Activated CD4-positive, alpha-beta T cell treated with anti-CD3 and anti-CD28 coated beads, Interleukin-2, amount 50 U/mL, for 24 hours (primary cell): ENCODE results near the gene ZNF473.
"Not testable (repeated sequence)": the region's sequence is repeated elsewhere in the genome, so short reads cannot be mapped to it uniquely, and the experiment has no call there.

Experiments used
- DNase-seq, 2 donors: peaks; one replicate each; pipeline ENCODE4 v3.0.0-alpha.2; 2020; ENCODE audit warnings: low read depth in 1 of 2, low spot score in 1 of 2

ZNF473 gene

GRCh38 chr19:50047671-50048070 is 21.9 kb downstream of the ZNF473 start:
- DNase-seq: no peak

- peak; percentile 61 to 76 for DNase-seq
Observed at GRCh38 chr19:50050406-50051227, 24.8 kb downstream of the ZNF473 start.

- DNase-seq: not testable (repeated sequence)
Observed at GRCh38 chr19:50051228-50051895, 25.6 kb downstream of the ZNF473 start.

DNA sequence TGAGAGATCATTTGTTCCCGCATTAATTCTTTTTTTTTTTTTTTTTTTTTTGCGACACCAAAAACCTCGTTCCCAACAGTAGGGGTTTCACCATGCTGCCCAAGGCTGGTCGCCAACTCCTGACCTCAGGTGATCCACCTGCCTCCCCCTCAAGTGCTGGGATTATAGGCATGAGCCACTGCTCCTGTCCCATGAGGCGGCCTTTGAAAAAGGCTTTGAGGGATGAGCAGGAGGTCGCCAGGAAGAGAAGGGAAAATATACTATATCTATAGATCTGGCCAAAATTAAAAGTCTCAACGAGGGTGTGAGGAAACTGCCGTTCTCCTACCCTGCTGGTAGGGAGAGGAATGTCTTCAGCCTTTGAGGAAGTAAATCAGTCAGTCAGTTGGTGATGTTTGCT is 26.2 kb downstream of the ZNF473 start:
- DNase-seq: no peak

- no peak for DNase-seq
Observed at GRCh38 chr19:50053119-50053518, 27.3 kb downstream of the ZNF473 start.

GRCh38 chr19:50058425-50058824 is 32.6 kb downstream of the ZNF473 start:
- no peak for DNase-seq

DNA sequence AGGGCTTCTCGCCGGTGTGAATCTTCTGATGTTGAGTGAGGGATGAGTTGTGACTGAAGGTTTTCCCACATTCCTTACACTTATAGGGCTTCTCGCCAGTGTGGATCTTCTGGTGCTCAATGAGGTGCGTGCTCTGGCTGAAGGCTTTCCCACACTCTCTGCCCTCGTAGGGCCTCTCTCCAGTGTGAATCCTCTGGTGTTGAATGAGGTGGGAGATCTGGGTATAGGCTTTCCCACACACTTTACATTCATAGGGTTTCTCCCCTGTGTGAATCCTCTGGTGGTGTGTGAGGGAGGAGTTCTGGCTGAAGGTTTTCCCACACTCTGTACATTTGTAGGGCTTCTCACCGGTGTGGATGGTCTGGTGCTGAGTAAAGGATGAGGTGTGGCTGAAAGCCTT is 33.2 kb downstream of the ZNF473 start:
- DNase-seq: no peak

DNA sequence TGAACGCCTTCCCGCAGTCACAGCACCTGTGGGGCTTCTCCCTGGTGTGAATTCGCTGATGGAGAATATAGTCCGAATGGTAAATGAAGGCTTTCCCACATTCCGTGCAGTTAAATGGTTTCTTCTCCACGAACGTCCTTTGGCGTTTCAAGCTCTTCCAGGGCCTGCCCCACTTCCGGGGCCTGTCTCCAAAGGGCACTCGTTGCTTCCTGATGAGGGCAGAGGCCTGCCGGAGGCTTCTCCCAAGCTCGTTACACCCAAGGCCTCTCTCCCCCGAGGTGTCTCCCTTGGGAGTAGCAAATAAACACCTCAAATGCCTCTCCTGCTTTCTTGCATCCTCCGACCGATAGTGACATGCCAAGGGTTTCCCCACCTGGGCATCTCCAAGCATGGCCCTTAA is 34.3 kb downstream of the ZNF473 start:
- DNase-seq: no peak

DNA sequence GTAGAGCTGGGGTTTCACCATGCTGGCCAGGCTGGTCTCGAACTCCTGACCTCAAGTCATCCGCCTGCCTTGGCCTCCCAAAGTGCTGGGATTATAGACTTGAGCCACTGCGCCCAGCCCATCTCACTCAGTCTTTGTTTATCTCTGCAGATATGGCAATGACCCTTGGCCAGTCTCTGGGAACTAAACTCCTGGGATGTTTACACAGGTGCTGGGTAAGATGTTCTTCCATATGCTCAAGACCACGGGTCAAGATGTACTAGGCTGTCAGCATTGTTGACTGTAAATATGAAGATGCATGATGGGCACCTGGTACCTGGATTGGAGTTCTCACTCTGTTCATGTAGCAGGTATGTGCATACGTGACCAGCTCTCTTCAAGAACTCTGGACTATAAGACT is 35.8 kb downstream of the ZNF473 start:
- DNase-seq: no peak

DNA sequence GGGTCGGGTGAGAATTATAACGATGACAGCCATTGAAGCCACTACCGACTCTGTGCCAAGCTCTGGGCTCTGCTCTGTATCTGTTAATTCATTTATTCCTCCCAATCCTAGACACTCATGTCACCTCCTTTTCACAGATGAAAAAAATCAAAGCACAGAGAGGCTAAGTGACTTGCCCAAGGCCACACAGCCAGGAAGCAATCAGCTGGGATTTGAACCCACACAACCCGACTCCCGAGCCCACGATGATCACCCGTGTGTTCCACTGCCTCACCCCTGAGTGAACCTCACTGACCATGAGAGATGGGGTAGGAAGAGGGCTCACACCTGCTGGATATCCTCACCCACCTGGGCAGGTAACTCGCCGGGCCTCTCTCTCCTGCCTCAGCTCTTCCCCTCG is 40.1 kb downstream of the ZNF473 start:
- no peak for DNase-seq

DNA sequence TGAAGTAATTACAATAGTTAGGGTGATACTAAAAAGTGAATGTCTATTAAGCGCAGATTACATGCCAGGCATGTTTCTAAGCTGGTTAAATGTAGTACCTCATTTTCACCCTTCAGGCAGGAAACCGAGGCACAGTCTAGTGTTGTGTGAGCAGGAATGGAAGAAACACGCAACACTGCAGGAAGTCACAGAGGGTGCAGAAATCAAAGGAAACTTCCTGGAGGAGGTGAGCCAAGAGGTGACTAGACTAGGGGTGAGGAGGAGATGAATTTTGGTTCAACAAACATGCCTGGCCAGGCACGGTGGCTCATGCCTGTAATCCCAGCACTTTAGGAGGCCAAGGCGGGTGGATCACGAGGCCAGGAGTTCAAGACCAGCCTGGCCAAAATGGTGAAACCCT is 41.8 kb downstream of the ZNF473 start:
- DNase-seq: no peak

GRCh38 chr19:50068382-50068781 is 42.6 kb downstream of the ZNF473 start:
- not testable (repeated sequence) for DNase-seq

GRCh38 chr19:50075076-50075475 is 49.3 kb downstream of the ZNF473 start:
- not testable (repeated sequence) for DNase-seq

- not testable (repeated sequence) for DNase-seq
Observed at GRCh38 chr19:50075644-50076372, 50.0 kb downstream of the ZNF473 start.

- not testable (repeated sequence) for DNase-seq
Observed at GRCh38 chr19:50076581-50077355, 51.0 kb downstream of the ZNF473 start.

DNA sequence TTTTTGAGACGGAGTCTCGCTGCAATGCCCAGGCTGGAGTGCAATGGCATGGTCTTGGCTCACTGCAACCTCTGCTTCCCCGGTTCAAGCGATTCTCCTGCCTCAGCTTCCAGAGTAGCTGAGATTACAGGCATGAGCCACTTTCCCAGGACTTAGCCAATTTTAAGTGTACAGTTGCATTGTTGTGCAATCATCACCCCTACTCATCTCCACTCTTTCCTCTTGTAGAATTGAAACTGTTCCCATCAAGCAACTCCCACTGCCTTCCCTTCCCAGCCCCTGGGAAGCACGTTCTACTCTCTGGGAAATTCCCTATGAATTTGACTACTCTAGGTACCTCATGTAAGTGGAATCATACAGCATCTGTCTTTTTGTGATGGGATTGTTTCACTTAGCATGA is 53.2 kb downstream of the ZNF473 start:
- not testable (repeated sequence) for DNase-seq

- not testable (repeated sequence) for DNase-seq
Observed at GRCh38 chr19:50084440-50084839, 58.6 kb downstream of the ZNF473 start.

- not testable (repeated sequence) for DNase-seq
Observed at GRCh38 chr19:50087153-50087552, 61.3 kb downstream of the ZNF473 start.

DNA sequence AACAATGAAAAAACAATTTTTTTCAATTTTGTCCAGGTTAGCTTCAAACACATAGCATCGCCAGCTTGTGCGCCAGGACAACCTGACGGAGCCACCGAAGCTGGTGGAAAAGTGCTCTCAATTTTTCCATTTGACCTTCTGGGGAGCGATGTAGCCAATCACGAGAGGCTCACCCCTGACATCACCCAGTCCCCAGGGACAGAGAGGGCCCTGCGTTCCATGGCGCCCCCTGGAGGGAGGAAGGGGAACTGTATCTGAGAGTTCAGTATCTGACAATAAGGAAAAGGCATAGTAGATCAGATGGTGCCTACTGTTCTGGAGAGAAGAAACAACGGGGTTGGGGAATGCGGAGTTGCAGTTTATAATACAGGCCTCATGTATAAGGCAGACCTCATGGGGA is 64.9 kb downstream of the ZNF473 start:
- peak in 1 of 2 donors; percentile 25 for DNase-seq

- DNase-seq: not testable (repeated sequence)
Observed at GRCh38 chr19:50091786-50092185, 66.0 kb downstream of the ZNF473 start.

GRCh38 chr19:50092597-50092996 is 66.8 kb downstream of the ZNF473 start:
- DNase-seq: not testable (repeated sequence)
